ENCODE measurements around the gene CD248.

Gene CD248

GRCh38 chr11:66335531-66336233 is 18.8 kb upstream of the CD248 start:
- peaks cover 17% of the 10 kb centered on the region for H3K36me3 Mint-ChIP-seq (ENCODE audit: low read depth)
- H3K4me3 Mint-ChIP-seq, result peak overlapping the region; percentile 26
- DNase-seq (no peak), ATAC-seq (no peak)
- H3K27ac Mint-ChIP-seq, result peak overlapping the region; percentile 39
- H3K4me1 Mint-ChIP-seq, result peaks cover 31% of the 10 kb centered on the region
- H3K9me3 Mint-ChIP-seq, result no peaks in the 10 kb centered on the region
- H3K27me3 Mint-ChIP-seq, result peaks cover 2% of the 10 kb centered on the region

GRCh38 chr11:66334605-66335442 is 18.0 kb upstream of the CD248 start:
- Mint-ChIP-seq H3K36me3 (ENCODE audit: low read depth) (peaks cover 17% of the 10 kb centered on the region), H3K9me3 (no peaks in the 10 kb centered on the region), H3K4me3 (peak overlapping the region; percentile 26), H3K27me3 (peaks cover 2% of the 10 kb centered on the region), H3K27ac (peak overlapping the region; percentile 39), H3K4me1 (peaks cover 31% of the 10 kb centered on the region)
- DNase-seq (no peak), ATAC-seq (no peak)

GRCh38 chr11:66333896-66334604 is 17.2 kb upstream of the CD248 start:
- H3K36me3 Mint-ChIP-seq (ENCODE audit: low read depth), result peaks cover 14% of the 10 kb centered on the region
- H3K27me3 Mint-ChIP-seq, result peaks cover 2% of the 10 kb centered on the region
- H3K9me3 Mint-ChIP-seq, result no peaks in the 10 kb centered on the region
- DNase-seq (no peak), ATAC-seq (no peak)
- H3K4me3 Mint-ChIP-seq, result no peak overlapping the region
- H3K4me1 Mint-ChIP-seq, result peaks cover 32% of the 10 kb centered on the region
- no peak overlapping the region for H3K27ac Mint-ChIP-seq

GRCh38 chr11:66333220-66333877 is 16.5 kb upstream of the CD248 start:
- H3K27me3 Mint-ChIP-seq, result peaks cover 2% of the 10 kb centered on the region
- DNase-seq, result no peak
- peaks cover 34% of the 10 kb centered on the region for H3K4me1 Mint-ChIP-seq
- peaks cover 10% of the 10 kb centered on the region for H3K36me3 Mint-ChIP-seq (ENCODE audit: low read depth)
- no peaks in the 10 kb centered on the region for H3K9me3 Mint-ChIP-seq
- ATAC-seq, result no peak
- no peak overlapping the region for H3K27ac Mint-ChIP-seq
- no peak overlapping the region for H3K4me3 Mint-ChIP-seq

GRCh38 chr11:66332371-66333219 is 15.8 kb upstream of the CD248 start:
- Mint-ChIP-seq H3K27ac (no peak overlapping the region), H3K9me3 (no peaks in the 10 kb centered on the region), H3K4me3 (no peak overlapping the region), H3K4me1 (peaks cover 36% of the 10 kb centered on the region), H3K36me3 (ENCODE audit: low read depth) (peaks cover 9% of the 10 kb centered on the region), H3K27me3 (peaks cover 2% of the 10 kb centered on the region)
- ATAC-seq (no peak), DNase-seq (no peak)

GRCh38 chr11:66331542-66332370 is 14.9 kb upstream of the CD248 start:
- DNase-seq (no peak), ATAC-seq (no peak)
- Mint-ChIP-seq H3K36me3 (ENCODE audit: low read depth) (peaks cover under 1% of the 10 kb centered on the region), H3K9me3 (no peaks in the 10 kb centered on the region), H3K27ac (no peak overlapping the region), H3K4me3 (no peak overlapping the region), H3K4me1 (peaks cover 34% of the 10 kb centered on the region), H3K27me3 (peaks cover 2% of the 10 kb centered on the region)

DNA sequence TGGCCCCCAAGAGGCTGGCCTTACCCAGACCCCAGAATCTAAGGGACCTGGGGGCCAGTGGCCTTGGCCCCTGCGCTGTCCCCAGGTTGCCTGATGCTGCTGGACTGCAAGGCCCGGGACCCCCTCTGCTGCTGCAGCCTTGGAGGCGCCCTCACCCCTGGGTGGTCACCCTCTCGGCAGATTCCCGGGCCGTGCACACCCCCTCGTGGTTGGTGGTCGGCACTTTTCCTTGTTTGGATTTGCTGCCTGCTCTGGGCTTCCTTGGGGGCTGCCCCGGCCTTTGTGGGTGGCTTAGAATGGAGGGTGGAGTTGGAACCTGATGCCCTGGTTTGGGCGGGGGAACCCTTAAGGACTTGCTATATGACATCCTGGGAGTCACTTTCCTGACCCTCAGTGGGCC is 14.1 kb upstream of the CD248 start:
- no peak overlapping the region for H3K4me3 Mint-ChIP-seq
- H3K27me3 Mint-ChIP-seq, result peaks cover 2% of the 10 kb centered on the region
- no peak overlapping the region for H3K27ac Mint-ChIP-seq
- ATAC-seq (no peak), DNase-seq (no peak)
- H3K36me3 Mint-ChIP-seq (ENCODE audit: low read depth), result no peaks in the 10 kb centered on the region
- no peaks in the 10 kb centered on the region for H3K9me3 Mint-ChIP-seq
- peaks cover 32% of the 10 kb centered on the region for H3K4me1 Mint-ChIP-seq

DNA sequence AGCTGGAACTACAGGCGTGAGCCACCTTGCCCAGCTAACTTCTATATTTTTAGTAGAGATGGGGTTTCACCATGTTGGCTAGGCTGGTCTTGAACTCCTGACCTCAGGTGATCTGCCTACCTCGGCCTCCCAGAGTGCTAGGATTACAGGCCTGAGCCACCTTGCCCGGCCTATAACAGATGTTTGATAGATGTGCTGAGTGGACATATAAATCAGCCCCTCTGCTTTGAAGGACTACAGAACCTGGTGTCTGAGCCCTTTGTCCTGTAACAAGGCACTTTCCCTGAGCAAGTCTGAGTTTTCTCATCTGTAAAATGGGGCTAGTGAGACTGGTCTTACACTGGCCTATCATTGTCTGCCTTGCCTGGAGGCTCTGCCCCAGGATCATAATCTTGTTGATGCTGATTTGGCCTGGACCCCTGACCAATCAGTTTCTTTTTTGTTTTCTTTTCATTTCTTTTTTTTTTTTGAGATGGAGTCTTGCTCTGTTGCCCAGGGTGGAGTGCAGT is 12.4 kb upstream of the CD248 start:
- H3K4me3 Mint-ChIP-seq, result no peak overlapping the region
- ATAC-seq (no peak), DNase-seq (no peak)
- no peak overlapping the region for H3K27ac Mint-ChIP-seq
- no peaks in the 10 kb centered on the region for H3K9me3 Mint-ChIP-seq
- peaks cover 38% of the 10 kb centered on the region for H3K4me1 Mint-ChIP-seq
- H3K27me3 Mint-ChIP-seq, result no peaks in the 10 kb centered on the region
- H3K36me3 Mint-ChIP-seq (ENCODE audit: low read depth), result no peaks in the 10 kb centered on the region

DNA sequence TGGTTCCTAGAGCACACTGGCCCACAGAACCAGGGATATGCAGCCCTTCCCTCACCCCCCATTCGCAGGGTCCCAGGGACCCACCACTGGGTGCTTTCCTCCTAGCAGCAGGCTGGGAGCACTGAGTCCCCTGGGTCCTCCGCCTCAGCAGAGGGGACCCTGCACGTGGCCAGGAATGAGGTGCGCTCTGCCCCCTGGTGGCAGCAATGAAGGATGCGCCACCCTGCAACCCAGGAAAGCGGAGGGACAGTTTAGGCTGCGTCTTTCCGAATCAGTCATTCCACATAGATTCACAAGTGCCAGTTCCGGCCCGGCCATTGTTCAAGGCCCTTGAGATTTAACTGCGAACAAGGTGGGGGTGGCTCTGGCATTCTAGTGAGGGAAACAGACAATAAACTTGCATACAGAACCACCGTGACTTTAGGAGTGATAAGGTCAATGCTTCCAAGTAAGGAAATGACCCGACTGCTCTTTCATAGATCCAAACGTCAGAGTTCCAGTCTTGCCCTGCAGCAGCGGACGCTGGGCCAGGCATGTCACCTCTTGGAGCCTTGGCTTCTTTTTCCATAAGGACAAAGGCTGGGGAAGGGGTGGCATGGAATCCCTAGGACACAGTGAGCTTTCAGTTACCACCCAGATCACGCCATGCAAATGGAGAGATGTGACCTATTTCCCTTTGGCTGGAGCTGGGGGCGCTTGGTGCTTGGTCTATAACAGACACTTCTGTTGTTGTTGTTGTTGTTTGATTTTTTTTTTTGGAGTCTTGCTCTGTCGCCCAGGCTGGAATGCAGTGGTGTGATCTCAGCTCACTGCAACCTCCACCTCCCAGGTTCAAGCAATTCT is 11.7 kb upstream of the CD248 start:
- no peaks in the 10 kb centered on the region for H3K36me3 Mint-ChIP-seq (ENCODE audit: low read depth)
- H3K4me1 Mint-ChIP-seq, result peaks cover 38% of the 10 kb centered on the region
- no peaks in the 10 kb centered on the region for H3K9me3 Mint-ChIP-seq
- peak overlapping the region; percentile 5 for H3K4me3 Mint-ChIP-seq
- ATAC-seq (peak; percentile 83), DNase-seq (peak; percentile 87)
- H3K27ac Mint-ChIP-seq, result peak overlapping the region; percentile 63
- no peaks in the 10 kb centered on the region for H3K27me3 Mint-ChIP-seq

DNA sequence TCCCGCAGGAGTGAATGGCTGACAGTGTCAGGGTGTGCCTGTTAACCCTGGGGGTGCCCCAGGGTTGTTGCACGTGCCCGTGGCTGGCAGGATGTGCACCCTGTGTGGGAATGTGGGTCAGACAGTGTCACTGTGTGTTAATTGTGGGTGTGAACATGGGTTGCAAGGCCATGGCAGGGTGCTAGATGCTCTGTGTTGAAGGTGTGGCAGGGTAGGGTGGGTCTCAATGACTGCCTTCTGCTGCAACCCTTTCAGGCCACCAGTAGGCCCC is 11.1 kb upstream of the CD248 start:
- DNase-seq, result peak; percentile 33
- no peak overlapping the region for H3K4me3 Mint-ChIP-seq

GRCh38 chr11:66327171-66328030 is 10.6 kb upstream of the CD248 start:
- Mint-ChIP-seq H3K9me3 (no peaks in the 10 kb centered on the region), H3K4me3 (peak overlapping the region; percentile 1)

More for the DNA sequence above, 11.1 kb upstream of the CD248 start:
- Mint-ChIP-seq H3K9me3 (no peaks in the 10 kb centered on the region), H3K27ac (peak overlapping the region; percentile 63), H3K27me3 (no peaks in the 10 kb centered on the region), H3K4me1 (peaks cover 38% of the 10 kb centered on the region), H3K36me3 (ENCODE audit: low read depth) (no peaks in the 10 kb centered on the region)
- peak; percentile 31 for ATAC-seq

More at GRCh38 chr11:66327171-66328030, 10.6 kb upstream of the CD248 start:
- no peak for ATAC-seq
- H3K27ac Mint-ChIP-seq, result peak overlapping the region; percentile 63
- H3K36me3 Mint-ChIP-seq (ENCODE audit: low read depth), result no peaks in the 10 kb centered on the region
- no peak for DNase-seq
- no peaks in the 10 kb centered on the region for H3K27me3 Mint-ChIP-seq
- peaks cover 38% of the 10 kb centered on the region for H3K4me1 Mint-ChIP-seq
